ENCODE data around the gene GAS2. TPM values are rescaled to one million over a fixed set of nuclear protein-coding genes. Genes with fewer than 3 reads are reported as not detected.
A peak's percentile ranks its signal among the peaks of the same experiment; 100 is the strongest.

GAS2 gene
- total RNA-seq, 1 donor from 2014 or later, result 1.4 TPM

DNA sequence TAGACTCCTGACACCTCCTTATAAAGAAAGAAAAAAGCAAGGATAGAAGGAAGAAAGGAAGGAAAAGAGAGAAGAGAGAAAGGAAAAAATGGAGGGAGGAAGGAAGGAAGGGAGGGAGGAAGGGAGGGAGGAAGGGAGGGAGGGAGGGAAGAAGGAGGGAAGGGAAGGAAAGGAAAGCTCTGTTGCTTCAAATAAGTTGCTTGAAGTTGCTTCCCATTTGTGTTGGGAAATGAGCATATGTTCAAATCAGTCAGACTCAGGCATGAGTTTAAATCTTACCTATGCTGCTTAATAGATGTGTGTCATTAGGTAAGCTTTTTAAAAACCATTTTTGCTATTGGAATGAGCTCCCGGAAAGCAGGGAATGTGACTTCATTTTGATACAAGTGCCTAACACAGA lies 6.6 kb upstream of the GAS2 start:
- Mint-ChIP-seq H3K27ac (ENCODE audit: unreplicated experiment) (no peak overlapping the region), H3K36me3 (ENCODE audit: low read depth, unreplicated experiment) (no peaks in the 10 kb centered on the region), H3K4me1 (ENCODE audit: unreplicated experiment) (peaks cover 18% of the 10 kb centered on the region), H3K4me3 (ENCODE audit: unreplicated experiment) (no peak overlapping the region), H3K9me3 (ENCODE audit: unreplicated experiment) (no peaks in the 10 kb centered on the region), H3K27me3 (ENCODE audit: unreplicated experiment) (no peaks in the 10 kb centered on the region)
- TF ChIP-seq CTCF (IDR thresholded peaks at IDR 0.05; ENCODE audit: unreplicated experiment), result no peak
- no peak for DNase-seq (ENCODE audit: low spot score)

GRCh38 chr11:22666688-22667439 lies 453 bp downstream of the GAS2 start:
- TF ChIP-seq CTCF (IDR thresholded peaks at IDR 0.05; ENCODE audit: unreplicated experiment), result no peak
- H3K9me3 Mint-ChIP-seq (ENCODE audit: unreplicated experiment), result no peaks in the 10 kb centered on the region
- no peaks in the 10 kb centered on the region for H3K36me3 Mint-ChIP-seq (ENCODE audit: low read depth, unreplicated experiment)
- no peak overlapping the region for H3K27ac Mint-ChIP-seq (ENCODE audit: unreplicated experiment)
- peak; percentile 55 for DNase-seq (ENCODE audit: low spot score)
- H3K27me3 Mint-ChIP-seq (ENCODE audit: unreplicated experiment), result peaks cover 9% of the 10 kb centered on the region
- peaks cover 17% of the 10 kb centered on the region for H3K4me1 Mint-ChIP-seq (ENCODE audit: unreplicated experiment)
- H3K4me3 Mint-ChIP-seq (ENCODE audit: unreplicated experiment), result peak overlapping the region; percentile 84

- no peak overlapping the region for H3K4me3 Mint-ChIP-seq (ENCODE audit: unreplicated experiment)
Measured at GRCh38 chr11:22668005-22668796, 1.8 kb downstream of the GAS2 start.

GRCh38 chr11:22669368-22669767 lies 3.0 kb downstream of the GAS2 start:
- Mint-ChIP-seq H3K4me1 (ENCODE audit: unreplicated experiment) (peaks cover 17% of the 10 kb centered on the region), H3K36me3 (ENCODE audit: low read depth, unreplicated experiment) (no peaks in the 10 kb centered on the region)
- no peak for TF ChIP-seq CTCF (IDR thresholded peaks at IDR 0.05; ENCODE audit: unreplicated experiment)

More at GRCh38 chr11:22668005-22668796, 1.8 kb downstream of the GAS2 start:
- Mint-ChIP-seq H3K27ac (ENCODE audit: unreplicated experiment) (no peak overlapping the region), H3K4me1 (ENCODE audit: unreplicated experiment) (peaks cover 17% of the 10 kb centered on the region), H3K36me3 (ENCODE audit: low read depth, unreplicated experiment) (no peaks in the 10 kb centered on the region), H3K9me3 (ENCODE audit: unreplicated experiment) (no peaks in the 10 kb centered on the region), H3K27me3 (ENCODE audit: unreplicated experiment) (peaks cover 9% of the 10 kb centered on the region)
- TF ChIP-seq CTCF (IDR thresholded peaks at IDR 0.05; ENCODE audit: unreplicated experiment), result no peak
- DNase-seq (ENCODE audit: low spot score), result no peak

DNA sequence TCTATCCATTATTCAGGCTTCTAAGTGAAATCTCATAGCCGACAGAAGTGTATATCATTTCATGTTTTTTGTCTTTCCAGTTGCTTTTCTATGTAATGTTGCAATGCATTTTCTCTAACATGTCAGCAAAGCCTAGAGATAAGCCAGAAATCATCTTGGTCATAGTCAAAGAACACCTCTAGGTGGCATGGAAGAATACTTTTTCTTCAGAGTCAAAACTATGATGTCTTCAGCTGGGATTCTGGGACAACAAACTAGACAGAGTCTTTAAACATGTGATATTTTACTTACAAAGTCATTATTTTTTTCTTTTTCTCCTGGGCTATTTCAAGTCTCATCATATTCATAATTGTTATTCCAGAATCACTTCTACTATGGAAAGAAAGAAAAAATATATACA lies 4.4 kb downstream of the GAS2 start:
- no peak for DNase-seq (ENCODE audit: low spot score)
- H3K27me3 Mint-ChIP-seq (ENCODE audit: unreplicated experiment), result peaks cover 6% of the 10 kb centered on the region
- peaks cover 17% of the 10 kb centered on the region for H3K4me1 Mint-ChIP-seq (ENCODE audit: unreplicated experiment)
- H3K27ac Mint-ChIP-seq (ENCODE audit: unreplicated experiment), result no peak overlapping the region
- no peak for TF ChIP-seq CTCF (IDR thresholded peaks at IDR 0.05; ENCODE audit: unreplicated experiment)
- H3K36me3 Mint-ChIP-seq (ENCODE audit: low read depth, unreplicated experiment), result no peaks in the 10 kb centered on the region
- no peaks in the 10 kb centered on the region for H3K9me3 Mint-ChIP-seq (ENCODE audit: unreplicated experiment)
- no peak overlapping the region for H3K4me3 Mint-ChIP-seq (ENCODE audit: unreplicated experiment)

More at GRCh38 chr11:22669368-22669767, 3.0 kb downstream of the GAS2 start:
- no peak overlapping the region for H3K27ac Mint-ChIP-seq (ENCODE audit: unreplicated experiment)
- H3K27me3 Mint-ChIP-seq (ENCODE audit: unreplicated experiment), result peaks cover 9% of the 10 kb centered on the region
- no peak overlapping the region for H3K4me3 Mint-ChIP-seq (ENCODE audit: unreplicated experiment)
- no peak for DNase-seq (ENCODE audit: low spot score)
- H3K9me3 Mint-ChIP-seq (ENCODE audit: unreplicated experiment), result no peaks in the 10 kb centered on the region

All from endothelial cell (in vitro differentiated cells).